SH-SY5Y (cell line): Measurements from ENCODE around the gene ZNF8.

ENCODE experiments used
- GATA2 ChIP-seq: IDR thresholded peaks from 2 replicates; pipeline ENCODE4 v1.6.1; 2011; ENCODE audit warnings: mild to moderate bottlenecking, low read depth, low read length
- GATA3 ChIP-seq: IDR thresholded peaks from 2 replicates; pipeline ENCODE4 v1.6.1; 2011; ENCODE audit warnings: low read depth, mild to moderate bottlenecking, low read length, moderate library complexity

- no peak for TF ChIP-seq GATA2
- TF ChIP-seq GATA3: no peak
These were observed 66.8 kb downstream of the ZNF8 start for GRCh38 chr19:58345558-58345957.
